ENCODE results near the gene HS1BP3. TPM values are rescaled to one million over a fixed set of nuclear protein-coding genes. Genes with fewer than 3 reads are reported as not detected.

Gene HS1BP3
- total and polyA plus RNA-seq, 2 donors (not counting 3 experiments of a cell fraction or from before 2014, with no cell fraction given): 27.4 to 33.1 TPM

DNA sequence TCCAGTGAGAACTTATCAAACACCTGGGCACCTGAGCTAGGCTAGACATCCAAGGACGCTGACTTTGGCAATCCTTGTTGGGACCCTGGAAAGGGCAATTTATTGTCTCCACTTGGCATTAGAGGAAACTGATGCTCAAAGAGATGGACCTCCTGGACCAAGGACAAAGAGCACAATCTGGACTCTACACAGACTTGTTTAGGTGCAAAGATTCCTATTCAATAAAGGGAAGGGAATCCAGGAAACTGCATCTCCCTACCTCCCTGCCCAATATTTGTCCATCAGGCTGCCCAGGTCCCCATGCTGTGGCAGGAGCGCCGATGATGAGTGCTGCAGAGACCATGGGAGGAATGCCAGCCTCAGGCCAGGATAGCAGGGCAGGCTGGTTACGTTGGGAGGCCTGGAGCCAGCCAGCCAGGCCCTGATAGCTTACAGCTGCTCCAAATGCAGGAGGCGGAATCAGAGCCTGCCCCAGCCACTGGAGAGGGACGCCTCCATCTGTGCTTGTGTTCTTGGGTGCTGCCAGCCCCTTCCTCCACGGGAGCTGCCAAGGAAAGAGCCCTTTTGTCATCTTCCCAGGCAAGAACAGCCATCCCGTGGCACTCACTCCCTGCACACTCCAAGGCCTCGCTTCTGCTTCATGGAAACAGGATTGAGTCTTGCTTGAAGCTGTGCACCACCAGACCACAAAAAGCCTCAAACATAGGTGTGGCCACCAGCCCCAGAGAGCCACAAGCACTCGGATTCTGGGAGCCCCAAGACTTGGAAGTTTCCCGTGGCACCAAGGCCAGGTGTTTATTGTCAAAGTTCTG, 60.0 kb downstream of the HS1BP3 start:
- intact Hi-C loops (cut with micrococcal nuclease): no loop called here
- no peak overlapping the region for H3K4me2 ChIP-seq (ENCODE audit: insufficient read depth, low read length)
- ChIA-PET POLR2A (interaction anchor here (1.2 kb wide), 1 partner anchor 144 kb away, joined by 3 read pairs; the partner anchor contains the start of gene RHOB), CTCF (interaction anchor here (1.6 to 2.7 kb wide), 2 partner anchors 17 to 22 kb away, joined by 4 to 8 read pairs; no protein-coding TSS in a partner anchor)
- H3K36me3 ChIP-seq (ENCODE audit: control insufficient read depth in 2 of 2, extremely low read depth in 1 of 2, insufficient read depth in 2 of 2, low read length in 2 of 2): no peaks in the 10 kb centered on the region
- H3K4me3 ChIP-seq (replicated peaks in 1 of 3; ENCODE audit: insufficient read depth in 1 of 3, low read depth in 1 of 3, low read length in 3 of 3): no peak overlapping the region
- peaks cover 23% of the 10 kb centered on the region for H3K4me1 ChIP-seq (ENCODE audit: control insufficient read depth, extremely low read depth, insufficient read depth, low read length)
- BruUV-seq (replicated peaks): no TSS peak
- H3K9ac ChIP-seq (replicated peaks; ENCODE audit: extremely low read depth, insufficient read depth, low read length): no peak overlapping the region
- no peaks in the 10 kb centered on the region for H4K20me1 ChIP-seq (replicated peaks; ENCODE audit: control insufficient read depth, extremely low read depth, insufficient read depth, low read length)
- no peaks in the 10 kb centered on the region for H3K79me2 ChIP-seq (ENCODE audit: control insufficient read depth, insufficient read depth, low read length)
- no peak overlapping the region for H3K27ac ChIP-seq (ENCODE audit: insufficient read depth, low read depth, low read length)
- dilution Hi-C loops (cut with MboI; ENCODE audit: extremely low pct_ligation_motif_present, low sequenced_read_pairs): no loop called here
- no peaks in the 10 kb centered on the region for H3K9me3 ChIP-seq (replicated peaks; ENCODE audit: control insufficient read depth, insufficient read depth, low read length)
- DNase-seq (ENCODE audit: low read depth, low spot score) (no peak), FAIRE-seq (no peak)
- H3K9me1 ChIP-seq (replicated peaks; ENCODE audit: control insufficient read depth, extremely low read depth, insufficient read depth, low read length): no peaks in the 10 kb centered on the region
- no peaks in the 10 kb centered on the region for H3K27me3 ChIP-seq (ENCODE audit: control insufficient read depth in 2 of 2, insufficient read depth in 2 of 2, low read length in 2 of 2)
- TF ChIP-seq FOS (IDR thresholded peaks at IDR 0.05; ENCODE audit: borderline replicate concordance, insufficient read depth, low read length) (no peak), POLR2AphosphoS5 (IDR thresholded peaks at IDR 0.05; ENCODE audit: insufficient read depth, low read depth, low read length) (no peak), EZH2 (IDR thresholded peaks at IDR 0.05; ENCODE audit: borderline replicate concordance, low read depth, low read length, severe bottlenecking) (no peak), JUN (IDR thresholded peaks at IDR 0.05; ENCODE audit: borderline replicate concordance, insufficient read depth, insufficient read length, low read depth) (no peak), POLR2A (IDR thresholded peaks at IDR 0.05; ENCODE audit: low read depth, low read length) (no peak), GATA2 (IDR thresholded peaks at IDR 0.05; ENCODE audit: insufficient read depth, insufficient read length, low read depth, low read length) (no peak), MYC (IDR thresholded peaks at IDR 0.05; ENCODE audit: low read depth, low read length) (no peak)
- TF ChIP-seq, protein P1, sequence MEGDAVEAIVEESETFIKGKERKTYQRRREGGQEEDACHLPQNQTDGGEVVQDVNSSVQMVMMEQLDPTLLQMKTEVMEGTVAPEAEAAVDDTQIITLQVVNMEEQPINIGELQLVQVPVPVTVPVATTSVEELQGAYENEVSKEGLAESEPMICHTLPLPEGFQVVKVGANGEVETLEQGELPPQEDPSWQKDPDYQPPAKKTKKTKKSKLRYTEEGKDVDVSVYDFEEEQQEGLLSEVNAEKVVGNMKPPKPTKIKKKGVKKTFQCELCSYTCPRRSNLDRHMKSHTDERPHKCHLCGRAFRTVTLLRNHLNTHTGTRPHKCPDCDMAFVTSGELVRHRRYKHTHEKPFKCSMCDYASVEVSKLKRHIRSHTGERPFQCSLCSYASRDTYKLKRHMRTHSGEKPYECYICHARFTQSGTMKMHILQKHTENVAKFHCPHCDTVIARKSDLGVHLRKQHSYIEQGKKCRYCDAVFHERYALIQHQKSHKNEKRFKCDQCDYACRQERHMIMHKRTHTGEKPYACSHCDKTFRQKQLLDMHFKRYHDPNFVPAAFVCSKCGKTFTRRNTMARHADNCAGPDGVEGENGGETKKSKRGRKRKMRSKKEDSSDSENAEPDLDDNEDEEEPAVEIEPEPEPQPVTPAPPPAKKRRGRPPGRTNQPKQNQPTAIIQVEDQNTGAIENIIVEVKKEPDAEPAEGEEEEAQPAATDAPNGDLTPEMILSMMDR (IDR thresholded peaks at IDR 0.05; ENCODE audit: extremely low read depth in 1 of 2, insufficient read depth in 1 of 2, low read depth in 1 of 2, low read length in 2 of 2): no peak
- TF ChIP-seq, protein P2, sequence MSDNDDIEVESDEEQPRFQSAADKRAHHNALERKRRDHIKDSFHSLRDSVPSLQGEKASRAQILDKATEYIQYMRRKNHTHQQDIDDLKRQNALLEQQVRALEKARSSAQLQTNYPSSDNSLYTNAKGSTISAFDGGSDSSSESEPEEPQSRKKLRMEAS (IDR thresholded peaks at IDR 0.05; ENCODE audit: insufficient read depth, insufficient read length): no peak
- no peak overlapping the region for H2AFZ ChIP-seq (ENCODE audit: low read depth, low read length)
